Gastrocnemius medialis (tissue), 4 donors: Measurements from ENCODE around the gene YIF1A.

ENCODE experiments used
- POLR2A ChIP-seq, 2 donors: fragments of 450-650 bp; IDR thresholded peaks; one replicate each; pipeline ENCODE4 v1.6.1; 2017; ENCODE audit warnings: antibody characterized with exemption in 2 of 2, mild to moderate bottlenecking in 2 of 2, moderate library complexity in 2 of 2
- TF ChIP-seq, protein P1 (sequence below), 5 experiments: fragments of 450-650 bp in 3 of 5; fragments of 200-600 bp in 2 of 5; sonication (generic) in 2 of 5; IDR thresholded peaks in 4 of 5; conservative IDR thresholded peaks in 1 of 5; 1 replicate in 4 of 5; 2 replicates in 1 of 5; pipeline ENCODE4 v1.5.1; 2016 to 2019; ENCODE audit warnings: antibody characterized with exemption in 5 of 5, mild to moderate bottlenecking in 3 of 5, moderate library complexity in 3 of 5

DNA sequence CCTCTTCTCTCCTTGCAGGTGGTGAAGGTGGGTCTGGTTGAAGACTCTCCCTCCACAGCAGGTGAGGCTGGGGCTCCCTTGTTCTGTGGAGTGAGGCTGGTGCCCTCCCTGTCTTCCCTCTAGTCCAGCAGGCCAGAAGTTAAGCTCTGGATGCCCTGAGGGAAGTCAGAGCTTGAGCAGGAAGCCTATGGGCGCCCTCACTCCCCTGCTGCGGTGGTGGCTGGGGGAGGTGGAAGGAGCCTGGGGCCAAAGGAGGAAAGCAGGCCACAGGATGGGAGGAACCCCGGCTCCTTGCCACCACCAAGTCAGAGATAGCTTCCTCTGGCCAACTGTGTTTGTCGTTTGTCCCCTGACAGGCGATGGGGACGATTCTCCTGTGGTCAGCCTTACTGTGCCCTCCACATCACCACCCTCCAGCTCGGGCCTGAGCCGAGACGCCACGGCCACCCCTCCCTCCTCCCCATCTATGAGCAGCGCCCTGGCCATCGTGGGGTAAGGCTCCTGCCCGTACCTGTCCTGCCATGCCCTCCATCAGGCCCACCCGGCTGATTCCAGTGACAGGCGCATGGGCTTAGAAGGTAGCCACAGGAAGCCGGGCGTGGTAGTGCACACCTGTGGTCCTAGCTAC is 50.0 kb downstream of the YIF1A start:
- TF ChIP-seq, protein P1, sequence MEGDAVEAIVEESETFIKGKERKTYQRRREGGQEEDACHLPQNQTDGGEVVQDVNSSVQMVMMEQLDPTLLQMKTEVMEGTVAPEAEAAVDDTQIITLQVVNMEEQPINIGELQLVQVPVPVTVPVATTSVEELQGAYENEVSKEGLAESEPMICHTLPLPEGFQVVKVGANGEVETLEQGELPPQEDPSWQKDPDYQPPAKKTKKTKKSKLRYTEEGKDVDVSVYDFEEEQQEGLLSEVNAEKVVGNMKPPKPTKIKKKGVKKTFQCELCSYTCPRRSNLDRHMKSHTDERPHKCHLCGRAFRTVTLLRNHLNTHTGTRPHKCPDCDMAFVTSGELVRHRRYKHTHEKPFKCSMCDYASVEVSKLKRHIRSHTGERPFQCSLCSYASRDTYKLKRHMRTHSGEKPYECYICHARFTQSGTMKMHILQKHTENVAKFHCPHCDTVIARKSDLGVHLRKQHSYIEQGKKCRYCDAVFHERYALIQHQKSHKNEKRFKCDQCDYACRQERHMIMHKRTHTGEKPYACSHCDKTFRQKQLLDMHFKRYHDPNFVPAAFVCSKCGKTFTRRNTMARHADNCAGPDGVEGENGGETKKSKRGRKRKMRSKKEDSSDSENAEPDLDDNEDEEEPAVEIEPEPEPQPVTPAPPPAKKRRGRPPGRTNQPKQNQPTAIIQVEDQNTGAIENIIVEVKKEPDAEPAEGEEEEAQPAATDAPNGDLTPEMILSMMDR (IDR thresholded peaks at IDR 0.05 in 4 of 5, conservative IDR thresholded peaks at IDR 0.05 in 1 of 5): no peak
- TF ChIP-seq POLR2A (IDR thresholded peaks at IDR 0.05): no peak
